Fibroblast of lung (primary cell): ENCODE data around the gene CPLANE2.

Experiments
- EZH2 ChIP-seq: IDR thresholded peaks from 2 replicates; pipeline ENCODE4 v1.5.1; 2012; ENCODE audit warnings: low read length, control low read depth, mild to moderate bottlenecking; ENCODE audit errors: missing control alignments
- TF ChIP-seq, protein P1 (sequence below), 2 donors: IDR thresholded peaks in 1 of 2; conservative IDR thresholded peaks in 1 of 2; 1 replicate in 1 of 2; 2 replicates in 1 of 2; pipeline ENCODE4 v1.5.1; 2011 to 2012; ENCODE audit warnings: low read length in 2 of 2, control low read depth in 1 of 2, inconsistent platforms in 1 of 2, low read depth in 1 of 2, mild to moderate bottlenecking in 1 of 2

DNA sequence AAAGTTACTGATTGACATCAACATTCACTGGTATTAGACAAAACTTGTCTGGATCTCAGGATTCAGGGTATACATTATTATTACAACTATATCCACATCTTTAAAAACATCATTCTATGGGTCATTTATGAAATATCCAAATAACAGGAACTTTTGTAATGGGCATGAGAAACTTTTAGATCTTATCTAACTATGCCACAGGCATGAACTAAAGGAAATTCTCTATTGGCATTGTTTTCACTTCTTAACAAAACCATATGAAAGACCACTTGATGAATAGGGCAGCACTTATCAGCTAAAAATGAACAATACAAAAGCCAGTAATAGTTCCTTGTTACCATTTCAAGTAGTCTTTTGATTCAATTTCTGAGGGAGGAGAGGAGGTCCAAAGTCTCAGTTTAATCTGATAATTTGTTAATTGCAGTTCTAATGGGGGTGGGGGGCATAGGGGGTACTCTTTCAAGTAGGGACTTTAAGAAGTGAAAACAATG lies 30.8 kb upstream of the CPLANE2 start:
- TF ChIP-seq, protein P1, sequence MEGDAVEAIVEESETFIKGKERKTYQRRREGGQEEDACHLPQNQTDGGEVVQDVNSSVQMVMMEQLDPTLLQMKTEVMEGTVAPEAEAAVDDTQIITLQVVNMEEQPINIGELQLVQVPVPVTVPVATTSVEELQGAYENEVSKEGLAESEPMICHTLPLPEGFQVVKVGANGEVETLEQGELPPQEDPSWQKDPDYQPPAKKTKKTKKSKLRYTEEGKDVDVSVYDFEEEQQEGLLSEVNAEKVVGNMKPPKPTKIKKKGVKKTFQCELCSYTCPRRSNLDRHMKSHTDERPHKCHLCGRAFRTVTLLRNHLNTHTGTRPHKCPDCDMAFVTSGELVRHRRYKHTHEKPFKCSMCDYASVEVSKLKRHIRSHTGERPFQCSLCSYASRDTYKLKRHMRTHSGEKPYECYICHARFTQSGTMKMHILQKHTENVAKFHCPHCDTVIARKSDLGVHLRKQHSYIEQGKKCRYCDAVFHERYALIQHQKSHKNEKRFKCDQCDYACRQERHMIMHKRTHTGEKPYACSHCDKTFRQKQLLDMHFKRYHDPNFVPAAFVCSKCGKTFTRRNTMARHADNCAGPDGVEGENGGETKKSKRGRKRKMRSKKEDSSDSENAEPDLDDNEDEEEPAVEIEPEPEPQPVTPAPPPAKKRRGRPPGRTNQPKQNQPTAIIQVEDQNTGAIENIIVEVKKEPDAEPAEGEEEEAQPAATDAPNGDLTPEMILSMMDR (conservative IDR thresholded peaks at IDR 0.05 in 1 of 2, IDR thresholded peaks at IDR 0.05 in 1 of 2; ENCODE audit: low read depth in 1 of 2, low read length in 2 of 2) = no peak
- TF ChIP-seq EZH2 = no peak
